Astrocyte of the hippocampus (primary cell): ENCODE results near the gene CDH26.
"Not testable (repeated sequence)": the region's sequence is repeated elsewhere in the genome, so short reads cannot be mapped to it uniquely, and the experiment has no call there.

Source experiments
- DNase-seq: peaks from one replicate; pipeline ENCODE4 v3.0.0; 2011; ENCODE audit warnings: low read depth, low spot score

CDH26 gene

GRCh38 chr20:59940956-59941294, 17.3 kb upstream of the CDH26 start:
- no peak for DNase-seq

DNA sequence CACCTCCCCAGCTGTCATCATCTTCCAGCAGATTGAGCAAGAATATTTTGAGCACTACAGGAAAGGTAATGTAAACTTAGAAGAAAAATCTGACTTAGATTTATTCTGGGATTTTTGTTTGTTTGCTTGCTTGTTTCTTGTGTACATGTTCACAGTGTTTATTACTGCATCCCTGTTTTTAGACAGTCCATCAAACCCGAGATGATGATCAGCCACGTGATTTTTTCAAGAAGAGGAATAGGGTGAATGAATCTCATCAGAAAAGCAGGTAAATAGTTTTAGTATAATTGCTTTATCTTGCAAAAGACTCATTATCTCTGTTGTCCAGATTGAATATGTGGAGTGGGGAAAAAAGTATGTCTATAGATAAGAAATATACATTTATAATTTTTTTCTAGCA, 16.0 kb upstream of the CDH26 start:
- no peak for DNase-seq

- no peak for DNase-seq
Observed at GRCh38 chr20:59944726-59945125, 13.5 kb upstream of the CDH26 start.

DNA sequence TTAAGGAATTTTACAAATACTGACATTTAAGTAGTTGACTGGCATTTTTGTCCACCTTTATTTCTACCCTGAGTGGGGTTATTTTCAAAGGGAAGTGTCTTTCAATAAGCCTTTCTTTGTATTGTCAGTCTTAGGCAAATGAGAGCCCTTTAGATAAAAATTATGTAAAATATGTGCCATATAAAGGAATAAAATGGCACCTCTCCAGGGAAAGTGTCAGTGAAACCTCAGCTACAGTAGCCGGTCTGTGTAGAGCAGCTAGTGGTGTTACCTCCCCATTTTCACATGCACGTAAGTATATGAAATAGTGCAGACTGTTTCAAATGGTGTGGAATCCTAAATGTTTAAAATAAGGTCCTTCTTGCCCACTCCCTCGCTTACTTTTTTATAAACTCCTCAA, 13.0 kb upstream of the CDH26 start:
- DNase-seq = peak; percentile 26

GRCh38 chr20:59945731-59946130, 12.5 kb upstream of the CDH26 start:
- DNase-seq = peak; percentile 23

DNA sequence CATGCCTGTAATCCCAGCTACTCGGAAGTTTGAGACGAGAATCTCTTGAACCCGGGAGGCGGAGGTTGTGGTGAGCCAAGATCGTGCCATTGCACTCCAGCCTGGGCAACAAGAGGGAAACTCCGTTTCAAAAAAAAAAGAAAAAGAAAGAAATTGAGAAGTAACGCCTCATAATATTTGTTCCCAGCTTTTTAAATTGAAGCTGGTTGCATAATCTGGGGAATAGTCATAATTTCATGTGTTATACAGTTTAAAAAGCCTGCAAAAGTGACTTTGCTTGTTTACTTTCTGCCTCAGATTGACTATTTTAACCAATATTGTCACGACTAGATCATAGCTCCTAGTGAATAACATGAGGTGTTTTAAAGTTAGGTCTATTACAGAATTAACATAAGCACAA, 10.8 kb upstream of the CDH26 start:
- DNase-seq = no peak

DNA sequence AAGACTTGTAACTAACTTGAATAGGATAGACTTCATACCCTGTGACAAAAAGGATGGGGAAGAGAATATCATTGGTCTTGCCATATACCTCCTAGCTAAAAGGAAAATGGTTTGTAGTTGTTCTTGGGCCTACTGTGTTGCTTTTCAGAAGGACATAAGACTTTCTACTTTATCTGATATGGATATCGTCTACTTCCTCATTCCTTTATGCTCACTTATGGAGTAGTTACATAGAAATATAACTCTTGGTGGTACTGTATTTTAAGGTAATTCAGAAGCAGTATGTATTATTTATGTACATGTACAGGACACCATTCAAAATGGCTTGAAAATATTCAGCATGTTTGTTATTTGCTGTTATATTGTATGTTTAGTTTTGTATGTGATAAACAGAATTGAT, 10.0 kb upstream of the CDH26 start:
- no peak for DNase-seq

DNA sequence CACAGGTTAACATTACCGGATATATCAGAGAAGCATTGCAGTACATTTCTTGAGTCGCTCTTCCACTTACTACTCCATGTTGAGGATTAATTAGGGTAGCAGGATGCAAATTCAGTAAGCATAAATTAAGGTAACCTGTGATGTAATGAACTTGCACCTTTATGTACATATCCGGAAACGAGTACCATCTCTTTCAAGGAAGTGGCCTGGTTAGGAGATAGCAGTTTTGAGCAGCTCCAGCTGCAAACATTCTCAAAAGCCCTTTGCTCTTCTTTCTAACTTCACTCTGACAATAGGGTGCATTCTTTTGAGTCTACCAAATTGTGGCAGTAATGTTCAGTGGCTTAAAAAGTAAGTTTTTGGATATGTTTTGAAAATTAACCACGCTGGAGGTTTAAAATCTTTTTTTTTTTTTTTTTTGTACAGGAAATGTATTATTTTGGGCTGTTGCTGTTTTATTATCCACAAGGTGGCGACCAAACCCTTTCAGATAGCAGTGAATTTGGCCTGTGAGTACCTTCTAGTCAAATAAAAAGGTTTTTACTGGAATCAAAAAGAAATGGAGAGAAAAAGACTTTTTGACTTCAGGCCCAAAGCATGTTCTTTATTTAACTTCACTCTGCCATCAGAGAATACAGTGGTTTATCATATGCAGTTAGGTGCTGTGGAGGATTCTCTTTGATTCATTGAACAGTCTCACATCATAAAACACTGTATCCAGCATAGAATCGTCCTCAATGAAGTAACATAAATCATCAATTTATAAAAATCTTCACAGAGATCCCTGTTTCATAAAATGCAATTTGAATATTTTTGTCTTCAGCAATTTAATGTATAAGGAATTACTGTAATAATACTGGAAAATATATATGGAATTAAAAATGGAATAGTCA, 9.1 kb upstream of the CDH26 start:
- peak; percentile 77 for DNase-seq

GRCh38 chr20:59949911-59950310, 8.3 kb upstream of the CDH26 start:
- no peak for DNase-seq

- DNase-seq = no peak
Observed at GRCh38 chr20:59954718-59955117, 3.5 kb upstream of the CDH26 start.

GRCh38 chr20:59955131-59955796, 3.0 kb upstream of the CDH26 start:
- DNase-seq = no peak

- not testable (repeated sequence) for DNase-seq
Observed at GRCh38 chr20:59957568-59957967, 655 bp upstream of the CDH26 start.

- no peak for DNase-seq
Observed at GRCh38 chr20:59958626-59959025, 403 bp downstream of the CDH26 start.

GRCh38 chr20:59961423-59961822, 3.2 kb downstream of the CDH26 start:
- no peak for DNase-seq

- no peak for DNase-seq
Observed at GRCh38 chr20:59962155-59962554, 3.9 kb downstream of the CDH26 start.

- DNase-seq = no peak
Observed at GRCh38 chr20:59966428-59966827, 8.2 kb downstream of the CDH26 start.

GRCh38 chr20:59971428-59971827, 13.2 kb downstream of the CDH26 start:
- DNase-seq = no peak

DNA sequence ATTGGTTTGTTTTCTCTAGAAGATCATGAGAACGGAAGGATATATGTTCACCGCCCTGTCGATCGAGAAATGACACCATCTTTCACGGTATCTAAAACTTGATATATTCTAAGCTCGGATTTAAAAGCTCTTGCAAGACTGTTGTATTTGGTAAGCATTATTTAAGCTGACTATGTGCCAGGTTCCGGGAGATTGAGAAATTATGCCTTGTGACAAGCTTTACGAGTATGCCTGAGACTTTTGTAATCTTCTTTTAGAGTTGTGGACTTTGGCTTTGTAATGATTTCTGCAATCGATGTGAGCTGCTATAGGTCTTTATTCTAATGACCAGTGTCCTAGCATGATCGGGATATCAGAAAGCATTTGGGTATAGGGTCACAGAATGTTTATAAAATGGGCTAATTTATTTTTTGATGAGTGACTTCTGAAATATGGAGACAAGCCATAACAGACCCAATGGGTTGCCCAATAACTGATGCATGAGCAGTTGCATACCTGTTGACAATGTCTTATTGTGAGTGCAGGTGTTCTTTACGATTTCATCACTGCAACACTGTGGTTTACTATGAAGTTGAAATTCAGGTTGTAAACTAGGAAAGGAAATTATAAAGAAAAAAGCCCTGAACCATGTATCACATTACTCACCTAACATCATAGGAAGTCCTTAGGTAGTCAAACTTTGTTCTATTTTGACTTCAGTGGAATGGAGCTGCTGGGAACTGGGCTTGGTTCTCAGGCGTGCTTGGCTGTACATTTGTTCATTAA, 14.0 kb downstream of the CDH26 start:
- no peak for DNase-seq

- DNase-seq = no peak
Observed at GRCh38 chr20:59976156-59976782, 18.0 kb downstream of the CDH26 start.

GRCh38 chr20:59977086-59977485, 18.9 kb downstream of the CDH26 start:
- no peak for DNase-seq

GRCh38 chr20:59983076-59983475, 24.9 kb downstream of the CDH26 start:
- DNase-seq = no peak

DNA sequence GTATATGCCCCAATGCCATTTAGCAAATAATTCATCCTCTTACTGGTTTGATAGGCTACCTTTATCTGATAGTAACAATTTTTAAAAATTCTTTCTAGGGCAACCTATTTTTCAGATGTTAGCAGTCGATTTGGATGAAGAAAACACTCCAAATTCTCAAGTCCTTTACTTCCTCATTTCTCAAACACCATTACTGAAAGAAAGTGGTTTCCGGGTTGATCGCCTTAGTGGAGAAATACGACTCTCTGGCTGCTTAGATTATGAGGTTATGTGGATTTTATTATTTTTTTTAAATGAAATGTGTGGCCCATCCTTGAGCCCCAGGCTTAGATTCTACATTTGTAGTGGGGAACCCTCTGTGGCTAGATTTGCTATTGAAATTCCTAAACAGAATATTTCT, 26.3 kb downstream of the CDH26 start:
- no peak for DNase-seq
